ENCODE results near the gene SWT1.

DNA sequence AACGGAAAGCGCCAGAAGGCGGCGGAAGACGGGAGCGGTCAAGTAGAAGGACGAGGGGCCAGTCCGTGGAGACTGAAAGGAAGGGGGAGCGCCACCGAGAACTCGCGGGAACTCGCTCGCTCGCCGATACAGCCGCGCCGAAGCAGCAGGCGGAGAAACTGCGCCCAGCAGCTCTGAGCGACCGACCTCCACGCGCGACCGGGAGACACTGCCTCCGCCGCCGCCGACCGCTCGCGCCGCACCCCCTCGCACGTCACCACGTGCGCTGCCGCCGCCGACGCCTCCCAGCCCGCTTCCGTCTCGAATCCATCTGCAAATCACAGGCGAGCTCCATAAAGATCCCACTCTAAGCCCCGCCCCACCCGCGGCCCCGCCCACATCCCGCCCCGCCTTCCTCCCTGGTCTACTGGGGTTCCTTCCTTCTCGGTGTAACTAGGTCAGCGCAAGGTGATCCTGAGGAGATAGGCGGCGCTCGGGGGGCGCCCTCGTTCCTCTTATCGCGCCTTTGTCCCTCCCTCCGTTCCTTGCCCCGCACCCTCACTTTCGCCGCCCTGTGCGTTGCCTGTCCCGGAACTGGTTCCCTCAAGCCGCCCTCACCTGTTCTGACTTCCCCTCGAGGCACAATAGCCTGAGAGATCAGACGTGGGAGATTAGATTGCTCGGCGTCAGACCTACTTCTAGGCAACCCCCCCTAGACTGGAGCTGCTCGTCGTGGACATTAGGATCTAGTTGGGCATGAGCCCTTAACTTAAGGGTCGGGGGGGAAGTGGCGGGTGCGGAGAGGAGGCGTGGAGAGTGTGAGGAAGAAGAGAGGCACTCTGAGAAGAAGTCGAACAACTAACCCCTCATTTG lies 160.3 kb downstream of the SWT1 start, which contains the start of gene IVNS1ABP:
- TF ChIP-seq, protein P1, sequence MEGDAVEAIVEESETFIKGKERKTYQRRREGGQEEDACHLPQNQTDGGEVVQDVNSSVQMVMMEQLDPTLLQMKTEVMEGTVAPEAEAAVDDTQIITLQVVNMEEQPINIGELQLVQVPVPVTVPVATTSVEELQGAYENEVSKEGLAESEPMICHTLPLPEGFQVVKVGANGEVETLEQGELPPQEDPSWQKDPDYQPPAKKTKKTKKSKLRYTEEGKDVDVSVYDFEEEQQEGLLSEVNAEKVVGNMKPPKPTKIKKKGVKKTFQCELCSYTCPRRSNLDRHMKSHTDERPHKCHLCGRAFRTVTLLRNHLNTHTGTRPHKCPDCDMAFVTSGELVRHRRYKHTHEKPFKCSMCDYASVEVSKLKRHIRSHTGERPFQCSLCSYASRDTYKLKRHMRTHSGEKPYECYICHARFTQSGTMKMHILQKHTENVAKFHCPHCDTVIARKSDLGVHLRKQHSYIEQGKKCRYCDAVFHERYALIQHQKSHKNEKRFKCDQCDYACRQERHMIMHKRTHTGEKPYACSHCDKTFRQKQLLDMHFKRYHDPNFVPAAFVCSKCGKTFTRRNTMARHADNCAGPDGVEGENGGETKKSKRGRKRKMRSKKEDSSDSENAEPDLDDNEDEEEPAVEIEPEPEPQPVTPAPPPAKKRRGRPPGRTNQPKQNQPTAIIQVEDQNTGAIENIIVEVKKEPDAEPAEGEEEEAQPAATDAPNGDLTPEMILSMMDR (IDR thresholded peaks at IDR 0.05), result no peak
- TF ChIP-seq POLR2A (IDR thresholded peaks at IDR 0.05), result peak; percentile 71
- TF ChIP-seq POLR2AphosphoS5 (IDR thresholded peaks at IDR 0.05), result peak; percentile 70 to 88 (median 85)
